ENCODE results near the gene RING1. TPM values are rescaled to one million over a fixed set of nuclear protein-coding genes. Genes with fewer than 3 reads are reported as not detected.
A peak's percentile ranks its signal among the peaks of the same experiment; 100 is the strongest.

The RING1 gene
- total and polyA plus RNA-seq, 2 donors from 2014 or later, result 47.2 to 48.6 TPM

GRCh38 chr6:33194431-33194979, 13.8 kb upstream of the RING1 start:
- Histone ChIP-seq H3K4me3 (ENCODE audit: low read length in 3 of 3) (no peak overlapping the region), H3K27me3 (ENCODE audit: control insufficient read depth, insufficient read depth, low read length) (peaks cover 4% of the 10 kb centered on the region), H3K27ac (ENCODE audit: low read depth in 2 of 2, low read length in 2 of 2) (no peak overlapping the region), H3K4me1 (ENCODE audit: control insufficient read depth in 2 of 3, insufficient read depth in 2 of 3, low read depth in 1 of 3, low read length in 3 of 3) (peaks cover 0 to 11% (median 7%) of the 10 kb centered on the region in 3 donors), H3K9me3 (ENCODE audit: control insufficient read depth in 2 of 3, insufficient read depth in 1 of 3, low read length in 3 of 3) (no peaks in the 10 kb centered on the region), H3K9ac (ENCODE audit: low read length in 3 of 3) (no peak overlapping the region), H3K36me3 (ENCODE audit: control insufficient read depth in 2 of 3, insufficient read depth in 3 of 3, low read length in 3 of 3) (peaks cover 9 to 20% (median 17%) of the 10 kb centered on the region in 3 donors)
- DNase-seq (peak in 1 of 5 donors; percentile 55), FAIRE-seq (no peak)
- TF ChIP-seq CTCF (IDR thresholded peaks at IDR 0.05; ENCODE audit: borderline replicate concordance, extremely low read depth, insufficient read depth), result no peak
- intact Hi-C loops (cut with DNase I), result no loop called here

- Histone ChIP-seq H3K9me3 (ENCODE audit: control insufficient read depth in 2 of 3, insufficient read depth in 1 of 3, low read length in 3 of 3) (no peaks in the 10 kb centered on the region), H3K9ac (ENCODE audit: low read length in 3 of 3) (no peak overlapping the region), H3K27me3 (ENCODE audit: control insufficient read depth, insufficient read depth, low read length) (peaks cover 4% of the 10 kb centered on the region), H3K27ac (ENCODE audit: low read depth in 2 of 2, low read length in 2 of 2) (no peak overlapping the region), H3K36me3 (ENCODE audit: control insufficient read depth in 2 of 3, insufficient read depth in 3 of 3, low read length in 3 of 3) (peaks cover 9 to 20% (median 17%) of the 10 kb centered on the region in 3 donors), H3K4me3 (ENCODE audit: low read length in 3 of 3) (no peak overlapping the region), H3K4me1 (ENCODE audit: control insufficient read depth in 2 of 3, insufficient read depth in 2 of 3, low read depth in 1 of 3, low read length in 3 of 3) (peaks cover 0 to 14% (median 7%) of the 10 kb centered on the region in 3 donors)
- DNase-seq (peak in 1 of 5 donors; percentile 60), FAIRE-seq (no peak)
- no peak for TF ChIP-seq CTCF (IDR thresholded peaks at IDR 0.05; ENCODE audit: borderline replicate concordance, extremely low read depth, insufficient read depth)
- intact Hi-C loops (cut with DNase I), result no loop called here
These were observed 12.8 kb upstream of the RING1 start for GRCh38 chr6:33195304-33196165.

GRCh38 chr6:33197431-33198048, 10.8 kb upstream of the RING1 start:
- no peaks in the 10 kb centered on the region for H3K9me3 ChIP-seq (ENCODE audit: control insufficient read depth in 2 of 3, insufficient read depth in 1 of 3, low read length in 3 of 3)
- H3K9ac ChIP-seq (ENCODE audit: low read length in 3 of 3), result no peak overlapping the region
- H3K4me1 ChIP-seq (ENCODE audit: control insufficient read depth in 2 of 3, insufficient read depth in 2 of 3, low read depth in 1 of 3, low read length in 3 of 3), result peaks cover 3 to 29% (median 13%) of the 10 kb centered on the region in 3 donors
- intact Hi-C loops (cut with DNase I), result no loop called here
- H3K4me3 ChIP-seq (ENCODE audit: low read length in 3 of 3), result no peak overlapping the region
- DNase-seq (peak in 3 of 5 donors; percentile 35 to 79 (median 61)), FAIRE-seq (no peak)
- H3K36me3 ChIP-seq (ENCODE audit: control insufficient read depth in 2 of 3, insufficient read depth in 3 of 3, low read length in 3 of 3), result peaks cover 15 to 24% (median 22%) of the 10 kb centered on the region in 3 donors
- TF ChIP-seq CTCF (IDR thresholded peaks at IDR 0.05; ENCODE audit: borderline replicate concordance, extremely low read depth, insufficient read depth), result peak; percentile 55
- no peak overlapping the region for H3K27ac ChIP-seq (ENCODE audit: low read depth in 2 of 2, low read length in 2 of 2)
- no peaks in the 10 kb centered on the region for H3K27me3 ChIP-seq (ENCODE audit: control insufficient read depth, insufficient read depth, low read length)
